HepG2 (cell line): ENCODE measurements around the gene TRABD. TPM values are rescaled to one million over a fixed set of nuclear protein-coding genes. Genes with fewer than 3 reads are reported as not detected.

Experiments used
- AKNA ChIP-seq: sonication (generic); formaldehyde crosslinking; IDR thresholded peaks from 2 replicates; pipeline ENCODE4 v1.4.0; 2020; ENCODE audit warnings: missing genetic modification reagents, borderline replicate concordance
- GATAD2A ChIP-seq: IDR thresholded peaks from 2 replicates; pipeline ENCODE4 v1.6.1; 2016
- HOMEZ ChIP-seq: IDR thresholded peaks from 2 replicates; pipeline ENCODE4 v1.6.1; 2016; ENCODE audit warnings: low read depth
- IRF9 ChIP-seq: sonication (generic); formaldehyde crosslinking; IDR thresholded peaks from 2 replicates; pipeline ENCODE4 v1.8.0; 2022; ENCODE audit warnings: missing genetic modification reagents, mild to moderate bottlenecking, borderline replicate concordance
- KDM1A ChIP-seq: IDR thresholded peaks from 2 replicates; pipeline ENCODE4 v1.6.1; 2016; ENCODE audit warnings: missing compliant biosample characterization
- MLLT10 ChIP-seq: sonication (generic); formaldehyde crosslinking; IDR thresholded peaks from 2 replicates; pipeline ENCODE4 v1.4.0; 2020; ENCODE audit warnings: missing genetic modification reagents
- PAX8 ChIP-seq: sonication (generic); formaldehyde crosslinking; IDR thresholded peaks from 2 replicates; pipeline ENCODE4 v1.8.0; 2022; ENCODE audit warnings: mild to moderate bottlenecking, missing genetic modification reagents, borderline replicate concordance
- PHF5A ChIP-seq: IDR thresholded peaks from one replicate; pipeline ENCODE4 v1.6.1; 2018; ENCODE audit warnings: low read depth, missing genetic modification reagents; ENCODE audit not compliant: unreplicated experiment
- RCOR2 ChIP-seq: IDR thresholded peaks from 2 replicates; pipeline ENCODE4 v1.6.1; 2016; ENCODE audit warnings: missing biosample characterization, missing genetic modification reagents
- SPEN ChIP-seq: sonication (generic); formaldehyde crosslinking; IDR thresholded peaks from 2 replicates; pipeline ENCODE4 v1.5.1; 2020; ENCODE audit warnings: low read depth, mild to moderate bottlenecking, missing genetic modification reagents
- TOE1 ChIP-seq: sonication (generic); formaldehyde crosslinking; IDR thresholded peaks from 2 replicates; pipeline ENCODE4 v1.4.0; 2020; ENCODE audit warnings: mild to moderate bottlenecking, missing genetic modification reagents
- ZNF264 ChIP-seq: sonication (generic); formaldehyde crosslinking; IDR thresholded peaks from 2 replicates; pipeline ENCODE4 v1.4.0; 2020; ENCODE audit warnings: missing genetic modification reagents
- polyA plus RNA-seq, 8 experiments: library from polyadenylated mRNA; depleted of rRNA in 3 of 8; stranded (reverse) in 7 of 8; unstranded in 1 of 8; fragments of >200 nt; fragmentation: Illumina TruSeq in 4 of 8; extraction: Trizol in 4 of 8; gene quantifications; 2 replicates each; pipeline versions ENCODE4 v1.2.1 to v1.2.3, GENCODE V29; 2011 to 2016; ENCODE audit warnings: low read depth in 4 of 8, missing spikeins in 1 of 8, mixed read lengths in 1 of 8; ENCODE audit not compliant: insufficient read depth in 1 of 8
- total RNA-seq, 5 experiments: library from RNA; depleted of rRNA; stranded (reverse); fragments of >200 nt; fragmentation: Illumina TruSeq; extraction: Trizol; gene quantifications; 2 replicates each; pipeline ENCODE4 v1.2.3, GENCODE V29; 2016; ENCODE audit warnings: low read depth in 1 of 5
- TF ChIP-seq, protein P1 (sequence below): sonication (generic); formaldehyde crosslinking; IDR thresholded peaks from 2 replicates; pipeline ENCODE4 v1.4.0; 2020; ENCODE audit warnings: missing genetic modification reagents
- TF ChIP-seq, protein P2 (sequence below): sonication (generic); formaldehyde crosslinking; conservative IDR thresholded peaks from 2 replicates; pipeline ENCODE4 v1.4.0; 2020; ENCODE audit warnings: missing genetic modification reagents
- TF ChIP-seq, protein P3 (sequence below): IDR thresholded peaks from 2 replicates; pipeline ENCODE4 v1.6.1; 2018; ENCODE audit warnings: missing genetic modification reagents

The TRABD gene
- total and polyA plus RNA-seq, 2 of the 13 experiments (the other 11 are each of a cell fraction or from before 2014, with no cell fraction given) = 21.5 to 28.9 TPM

- TF ChIP-seq IRF9 (CRISPR knock-in tag) (no peak), KDM1A (CRISPR knock-in tag) (no peak), AKNA (no peak), PAX8 (CRISPR knock-in tag) (no peak), MLLT10 (CRISPR knock-in tag) (no peak), RCOR2 (CRISPR knock-in tag) (no peak), GATAD2A (CRISPR knock-in tag) (peak; percentile 28; the same call in 1 of the 2 replicates), ZNF264 (CRISPR knock-in tag) (peak; percentile 35; the same call in 1 of the 2 replicates), SPEN (CRISPR knock-in tag) (peak; percentile 30; the same call in 1 of the 2 replicates), HOMEZ (no peak), TOE1 (CRISPR knock-in tag) (no peak), PHF5A (no peak)
- TF ChIP-seq, protein P1, sequence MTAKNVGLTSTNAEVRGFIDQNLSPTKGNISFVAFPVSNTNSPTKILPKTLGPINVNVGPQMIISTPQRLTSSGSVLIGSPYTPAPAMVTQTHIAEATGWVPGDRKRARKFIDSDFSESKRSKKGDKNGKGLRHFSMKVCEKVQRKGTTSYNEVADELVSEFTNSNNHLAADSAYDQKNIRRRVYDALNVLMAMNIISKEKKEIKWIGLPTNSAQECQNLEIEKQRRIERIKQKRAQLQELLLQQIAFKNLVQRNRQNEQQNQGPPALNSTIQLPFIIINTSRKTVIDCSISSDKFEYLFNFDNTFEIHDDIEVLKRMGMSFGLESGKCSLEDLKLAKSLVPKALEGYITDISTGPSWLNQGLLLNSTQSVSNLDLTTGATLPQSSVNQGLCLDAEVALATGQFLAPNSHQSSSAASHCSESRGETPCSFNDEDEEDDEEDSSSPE (CRISPR knock-in tag) = peak; percentile 45; the same call in 1 of the 2 replicates
- TF ChIP-seq, protein P2, sequence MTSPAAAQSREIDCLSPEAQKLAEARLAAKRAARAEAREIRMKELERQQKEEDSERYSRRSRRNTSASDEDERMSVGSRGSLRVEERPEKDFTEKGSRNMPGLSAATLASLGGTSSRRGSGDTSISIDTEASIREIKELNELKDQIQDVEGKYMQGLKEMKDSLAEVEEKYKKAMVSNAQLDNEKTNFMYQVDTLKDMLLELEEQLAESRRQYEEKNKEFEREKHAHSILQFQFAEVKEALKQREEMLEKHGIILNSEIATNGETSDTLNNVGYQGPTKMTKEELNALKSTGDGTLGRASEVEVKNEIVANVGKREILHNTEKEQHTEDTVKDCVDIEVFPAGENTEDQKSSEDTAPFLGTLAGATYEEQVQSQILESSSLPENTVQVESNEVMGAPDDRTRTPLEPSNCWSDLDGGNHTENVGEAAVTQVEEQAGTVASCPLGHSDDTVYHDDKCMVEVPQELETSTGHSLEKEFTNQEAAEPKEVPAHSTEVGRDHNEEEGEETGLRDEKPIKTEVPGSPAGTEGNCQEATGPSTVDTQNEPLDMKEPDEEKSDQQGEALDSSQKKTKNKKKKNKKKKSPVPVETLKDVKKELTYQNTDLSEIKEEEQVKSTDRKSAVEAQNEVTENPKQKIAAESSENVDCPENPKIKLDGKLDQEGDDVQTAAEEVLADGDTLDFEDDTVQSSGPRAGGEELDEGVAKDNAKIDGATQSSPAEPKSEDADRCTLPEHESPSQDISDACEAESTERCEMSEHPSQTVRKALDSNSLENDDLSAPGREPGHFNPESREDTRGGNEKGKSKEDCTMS (CRISPR knock-in tag) = no peak
- TF ChIP-seq, protein P3, sequence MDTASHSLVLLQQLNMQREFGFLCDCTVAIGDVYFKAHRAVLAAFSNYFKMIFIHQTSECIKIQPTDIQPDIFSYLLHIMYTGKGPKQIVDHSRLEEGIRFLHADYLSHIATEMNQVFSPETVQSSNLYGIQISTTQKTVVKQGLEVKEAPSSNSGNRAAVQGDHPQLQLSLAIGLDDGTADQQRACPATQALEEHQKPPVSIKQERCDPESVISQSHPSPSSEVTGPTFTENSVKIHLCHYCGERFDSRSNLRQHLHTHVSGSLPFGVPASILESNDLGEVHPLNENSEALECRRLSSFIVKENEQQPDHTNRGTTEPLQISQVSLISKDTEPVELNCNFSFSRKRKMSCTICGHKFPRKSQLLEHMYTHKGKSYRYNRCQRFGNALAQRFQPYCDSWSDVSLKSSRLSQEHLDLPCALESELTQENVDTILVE (CRISPR knock-in tag) = no peak
Measured at GRCh38 chr22:50144005-50144614, 41.6 kb upstream of the TRABD start (continued).
